ENCODE data around the gene KLC4.

DNA sequence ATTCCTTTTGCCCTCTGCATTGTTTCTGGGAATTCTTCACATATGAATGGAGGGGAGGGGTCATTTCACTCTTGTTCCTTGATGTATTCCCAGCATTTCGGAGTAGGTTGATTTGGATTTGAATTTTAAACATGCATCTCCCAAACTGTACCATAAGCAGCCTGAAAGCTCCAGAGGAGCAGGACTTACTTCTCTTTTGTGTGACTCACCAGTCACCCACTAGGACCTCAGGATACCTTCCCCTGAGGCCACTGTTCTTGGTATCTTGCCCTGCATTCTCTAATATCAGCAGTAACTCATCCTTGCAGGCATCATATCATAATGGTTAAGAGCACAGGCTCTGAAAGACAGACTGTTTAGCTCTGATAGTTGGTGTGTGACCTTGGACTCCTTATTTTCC lies 900 bp upstream of the KLC4 start:
- TF ChIP-seq POLR2A (IDR thresholded peaks at IDR 0.05) (no peak), CTCF (IDR thresholded peaks at IDR 0.05) (no peak)

Data from heart left ventricle (tissue), 13 donors.